ENCODE data around the gene SUPT3H.
"Not testable (repeated sequence)": the region's sequence is repeated elsewhere in the genome, so short reads cannot be mapped to it uniquely, and the experiment has no call there.

Gene SUPT3H

DNA sequence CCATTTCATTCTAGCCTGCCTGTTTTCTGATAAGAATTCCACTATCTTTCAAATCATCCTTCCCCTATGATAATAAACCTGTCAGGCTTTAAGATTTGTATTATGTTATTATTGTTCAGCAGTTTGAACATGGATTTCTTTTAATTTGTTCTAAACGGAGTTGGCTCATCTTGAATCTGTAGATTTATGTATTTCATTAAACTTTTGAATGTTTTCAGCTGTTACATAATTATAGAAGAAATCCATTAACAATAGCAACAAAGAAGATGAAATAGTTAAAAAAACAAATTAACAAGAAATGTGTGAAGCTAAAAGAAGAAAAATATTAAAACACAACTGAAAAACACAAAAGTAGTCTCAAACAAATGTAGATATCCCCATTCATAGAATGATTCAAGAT is 273.3 kb downstream of the SUPT3H start:
- no peak for DNase-seq

DNA sequence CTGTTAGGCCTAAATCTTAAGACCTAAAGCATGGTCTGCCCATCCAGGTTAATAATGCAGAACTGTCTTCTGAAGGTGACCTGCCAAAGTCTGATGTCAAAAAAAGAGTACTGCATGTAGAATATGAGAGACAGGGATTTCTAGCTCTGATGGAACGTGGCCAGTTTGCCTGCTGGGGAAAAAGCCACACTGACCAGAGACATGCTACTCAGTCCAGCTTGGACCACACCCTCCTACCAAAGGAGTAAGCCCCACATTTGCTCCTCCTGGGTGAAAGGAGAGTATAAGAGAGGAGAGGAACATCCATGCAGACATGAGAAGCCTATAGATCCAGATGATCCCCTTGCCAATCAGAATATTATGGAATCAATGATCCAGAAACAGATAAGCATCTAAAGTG is 279.5 kb downstream of the SUPT3H start:
- DNase-seq = no peak

DNA sequence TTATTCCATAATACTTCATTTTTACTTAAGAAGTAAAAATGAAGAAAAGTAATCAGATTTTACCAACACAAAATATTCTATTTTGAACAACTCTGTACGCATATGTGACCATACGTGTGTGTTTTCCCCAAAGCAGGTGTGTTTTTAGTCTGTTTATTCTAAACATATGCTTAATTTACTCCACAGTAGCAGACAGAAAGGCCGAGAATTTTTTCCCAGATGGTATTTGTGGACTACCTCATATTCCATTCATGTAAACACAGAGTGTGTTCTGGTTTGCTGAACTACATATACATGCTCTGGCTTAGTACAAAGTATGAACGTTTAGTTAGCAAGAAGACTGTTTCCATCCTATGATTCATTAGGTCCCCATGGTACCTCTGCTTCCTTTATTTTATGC is 282.9 kb downstream of the SUPT3H start:
- no peak for DNase-seq

DNA sequence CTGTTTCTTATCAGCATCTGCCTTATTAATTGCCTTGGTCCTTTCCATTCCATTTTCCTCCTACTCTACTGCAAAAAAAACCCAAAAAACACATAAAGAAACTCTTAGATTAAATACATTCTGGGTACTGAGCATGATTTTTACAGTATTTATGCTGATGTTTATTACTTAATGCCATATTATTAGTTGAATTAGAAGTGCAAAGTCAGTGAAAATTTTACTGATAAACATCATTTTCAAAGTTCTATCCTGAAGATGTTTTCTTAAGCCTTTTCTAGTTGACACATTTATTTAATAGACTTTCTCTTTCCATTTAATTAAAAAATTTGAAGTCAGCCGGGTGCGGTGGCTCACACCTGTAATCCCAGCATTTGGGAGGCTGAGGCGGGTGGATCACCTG is 285.6 kb downstream of the SUPT3H start:
- DNase-seq = no peak

DNA sequence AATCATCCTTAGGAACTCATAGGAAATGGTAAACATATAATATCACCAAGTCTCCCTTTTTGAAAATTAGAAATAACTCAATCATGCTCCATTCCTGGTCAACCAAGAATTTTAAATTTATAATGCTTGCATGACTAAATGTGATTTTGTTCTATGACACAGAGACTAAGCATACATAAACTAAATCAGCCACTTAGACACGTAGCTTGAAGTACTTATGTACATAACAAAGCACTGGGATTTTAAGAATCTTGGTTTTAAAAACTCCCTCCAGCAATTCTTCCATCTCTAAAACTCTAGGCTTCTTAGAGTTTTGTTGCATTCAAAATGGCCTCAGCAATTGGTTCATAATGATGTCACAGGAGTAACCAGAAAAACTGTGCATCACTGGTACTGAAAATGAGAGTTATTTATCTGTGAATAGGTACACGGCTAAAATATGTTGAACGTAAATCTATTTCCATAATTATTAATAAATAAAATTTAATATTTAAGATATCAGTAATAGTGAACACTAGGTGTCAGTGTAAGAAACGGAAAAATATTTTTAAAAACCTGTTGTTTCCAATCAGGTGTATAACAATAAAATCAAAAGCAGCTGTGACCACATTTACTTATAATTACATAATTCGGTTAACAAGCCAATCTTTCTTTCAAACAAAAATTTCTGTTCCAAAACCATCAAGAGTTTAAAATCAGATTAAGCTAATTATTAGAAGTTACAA is 291.2 kb downstream of the SUPT3H start:
- DNase-seq = no peak

DNA sequence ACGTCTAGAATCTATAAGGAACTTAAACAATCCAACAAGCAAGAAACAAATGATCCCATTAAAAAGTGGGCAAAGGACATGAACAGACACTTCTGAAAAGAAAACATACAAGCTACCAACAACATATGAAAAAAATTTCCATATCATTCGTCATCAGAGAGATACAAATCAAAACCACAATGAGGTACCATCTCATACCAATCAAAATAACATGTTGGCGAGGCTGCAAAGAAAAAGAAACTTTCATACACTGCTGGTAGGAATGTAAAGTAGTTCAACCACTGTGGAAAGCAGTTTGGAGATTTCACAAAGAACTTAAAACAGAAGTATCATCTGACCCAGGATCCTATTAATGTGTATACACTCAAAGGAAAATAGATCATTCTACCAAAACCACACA is 293.5 kb downstream of the SUPT3H start:
- DNase-seq = no peak

DNA sequence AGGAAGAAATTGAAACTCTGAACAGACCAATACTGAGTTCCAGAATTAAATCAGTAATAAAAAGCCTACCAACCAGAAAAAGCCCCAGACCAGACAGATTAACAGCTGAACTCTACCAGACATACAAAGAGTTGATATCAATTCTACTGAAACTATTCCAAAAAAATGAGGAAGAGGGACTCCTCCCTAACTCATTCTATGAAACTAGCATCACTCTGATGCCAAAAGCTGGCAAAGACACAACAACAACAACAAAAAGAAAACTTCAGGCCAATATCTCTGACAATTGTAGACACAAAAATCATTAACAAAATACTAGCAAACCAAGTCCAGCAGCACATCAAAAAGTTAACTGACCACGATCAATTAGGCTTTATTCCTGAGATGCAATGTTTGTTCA is 295.6 kb downstream of the SUPT3H start:
- no peak for DNase-seq

DNA sequence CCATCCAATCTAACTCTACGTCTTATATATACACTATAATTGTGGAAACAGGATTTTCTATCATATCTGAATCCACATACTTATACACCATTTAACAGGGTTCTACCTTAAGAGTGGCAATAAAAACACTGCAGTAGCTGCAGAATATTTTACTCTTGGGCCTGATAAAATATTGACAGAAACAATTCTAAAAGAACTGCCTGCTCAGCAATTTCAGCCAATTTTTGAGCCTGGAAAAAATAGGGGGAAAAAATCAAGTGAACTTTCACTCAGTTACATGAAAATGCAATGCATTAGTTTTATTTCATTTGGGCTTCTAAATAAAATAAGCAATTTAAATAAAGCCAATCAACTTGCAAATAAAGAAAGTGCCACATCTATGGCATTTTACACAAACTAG is 296.1 kb downstream of the SUPT3H start:
- DNase-seq = no peak

DNA sequence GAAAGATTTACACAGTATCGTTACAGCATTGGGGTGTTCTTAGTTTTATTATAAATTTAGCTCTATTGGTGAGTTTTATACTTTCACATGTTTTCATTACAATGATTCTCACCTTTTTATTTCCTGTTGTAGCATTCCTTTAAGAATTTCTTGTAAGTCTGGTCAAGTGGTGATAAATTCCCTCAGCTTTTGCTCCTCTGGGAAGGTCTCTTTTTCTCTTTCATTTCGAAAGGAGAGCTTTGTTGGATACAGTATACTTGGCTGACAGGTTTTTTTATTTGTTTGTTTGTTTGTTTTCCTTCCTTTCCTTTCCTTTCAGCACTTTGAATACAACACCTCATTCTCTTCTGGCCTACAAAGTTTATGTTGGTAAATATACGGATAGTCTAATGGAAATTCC is 299.3 kb downstream of the SUPT3H start:
- no peak for DNase-seq

DNA sequence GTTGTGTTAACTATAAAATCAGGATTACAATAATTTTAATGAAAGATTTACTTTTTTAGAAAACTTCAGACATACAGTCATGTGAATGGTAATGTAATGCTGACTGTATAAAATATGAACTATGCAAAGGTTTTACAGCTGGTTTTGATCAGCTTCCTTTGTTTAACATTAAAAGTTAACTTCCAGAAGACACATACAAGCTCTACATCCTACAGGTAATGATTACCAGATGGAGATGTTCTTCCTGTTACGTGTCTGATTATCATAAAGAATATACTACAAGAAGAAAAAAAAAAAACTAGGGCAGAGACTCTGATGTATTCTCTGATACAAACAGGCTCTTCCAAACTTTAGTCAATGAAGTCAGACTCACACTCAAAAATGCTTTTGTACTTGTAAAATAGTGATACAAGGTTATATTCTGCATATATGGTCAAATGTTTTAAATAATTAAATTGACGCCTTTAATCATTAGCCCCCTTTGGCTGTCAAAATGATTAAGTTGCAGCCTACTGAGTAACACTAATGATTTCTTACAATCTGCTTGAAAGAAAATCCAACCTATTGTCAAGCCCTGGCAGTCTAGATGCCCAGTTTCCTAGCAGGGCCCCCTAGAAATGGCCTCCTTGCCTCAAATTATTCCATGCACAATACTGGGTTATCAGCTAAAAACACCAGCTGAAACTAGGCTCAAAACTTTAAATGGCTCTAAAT is 301.4 kb downstream of the SUPT3H start:
- no peak for DNase-seq

DNA sequence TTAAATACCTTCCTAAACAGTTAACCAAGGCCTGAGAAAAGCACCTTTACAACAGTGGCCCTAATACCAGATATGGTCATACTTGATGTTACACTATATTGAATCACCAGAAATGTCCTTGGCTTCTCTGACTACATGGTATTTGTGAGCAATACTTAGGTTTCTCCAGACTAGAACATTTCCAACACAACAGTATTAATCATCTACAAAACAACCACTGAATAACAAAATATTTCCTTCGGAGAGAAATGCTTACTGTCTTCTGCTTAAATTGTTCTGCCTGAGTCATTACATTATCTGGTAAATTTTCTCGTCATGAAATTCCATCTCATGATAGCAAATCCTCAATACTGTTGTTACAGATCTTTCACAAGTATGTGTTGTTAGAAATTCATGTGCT is 302.5 kb downstream of the SUPT3H start:
- peak; percentile 59 for DNase-seq

DNA sequence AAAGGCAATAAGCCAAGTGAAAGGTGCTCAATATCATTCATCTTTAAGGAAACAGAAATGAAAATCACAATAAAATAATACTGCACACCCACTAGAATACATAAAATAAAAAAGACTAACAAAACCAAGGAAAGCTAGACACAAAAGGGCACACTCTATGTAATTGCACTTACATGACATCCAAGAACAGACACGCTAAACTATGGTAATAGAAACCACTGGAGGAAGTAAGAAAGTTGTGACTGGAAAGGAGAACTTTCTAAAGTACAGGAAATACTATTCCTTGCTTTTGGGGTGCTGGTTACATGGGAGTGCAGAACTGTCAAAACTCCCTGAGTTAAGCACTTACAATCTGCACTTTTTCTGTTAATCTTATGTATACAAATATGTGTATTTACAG is 303.3 kb downstream of the SUPT3H start:
- DNase-seq = no peak

DNA sequence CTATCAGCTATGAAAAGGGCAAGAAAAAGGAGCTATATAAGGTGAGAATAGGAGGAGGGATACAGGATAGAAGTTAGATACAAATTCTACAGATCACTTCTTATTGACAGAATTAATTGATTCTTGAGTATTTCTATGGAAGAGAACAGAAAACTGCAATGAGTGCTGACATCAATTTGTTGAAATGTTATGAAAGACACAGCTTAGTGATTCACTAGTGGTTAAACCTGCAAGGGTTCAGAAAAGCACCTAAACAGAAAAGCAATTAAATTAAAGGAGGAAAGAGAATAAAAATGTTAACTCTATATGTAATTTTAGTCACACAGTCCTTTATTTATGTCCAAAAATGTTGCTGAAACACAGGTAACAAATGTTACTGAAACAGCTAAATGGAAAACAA is 304.0 kb downstream of the SUPT3H start:
- no peak for DNase-seq

DNA sequence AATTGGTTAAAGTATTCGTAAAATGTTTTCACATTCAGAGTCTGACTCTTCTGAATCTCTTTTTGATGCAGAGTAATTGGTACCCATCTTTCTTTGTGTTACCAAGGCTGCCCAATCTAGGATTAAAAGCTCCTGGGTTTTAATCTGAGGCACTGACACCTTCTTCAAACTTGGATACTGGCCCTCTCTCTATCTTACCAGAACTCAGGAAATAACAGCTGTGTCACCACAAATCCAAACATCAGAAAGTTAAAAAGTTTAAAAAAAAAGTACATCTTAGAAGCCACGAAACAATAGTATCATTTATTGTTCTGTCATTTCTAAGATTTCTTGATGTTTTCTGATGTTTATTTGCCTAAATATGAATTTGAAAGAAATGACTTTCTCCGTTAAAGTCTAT is 305.1 kb downstream of the SUPT3H start:
- no peak for DNase-seq

DNA sequence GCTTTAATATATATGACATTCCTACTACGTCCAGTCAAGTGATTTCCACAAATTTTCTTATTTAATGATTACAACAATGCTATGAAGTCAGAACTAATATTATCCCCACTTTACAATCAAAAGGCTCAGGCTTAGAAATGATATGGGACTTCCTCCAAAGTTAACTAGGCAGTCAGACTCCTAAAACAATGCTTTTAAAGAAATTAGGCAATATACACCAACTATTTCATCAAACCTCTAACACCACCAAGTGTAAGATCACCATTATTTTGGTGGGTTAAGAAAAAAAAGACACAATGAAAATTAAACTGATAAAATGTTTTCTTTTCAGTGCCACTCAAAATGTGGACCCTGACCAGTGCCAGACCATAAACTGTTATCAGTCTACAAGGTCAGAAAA is 305.7 kb downstream of the SUPT3H start:
- DNase-seq = no peak

DNA sequence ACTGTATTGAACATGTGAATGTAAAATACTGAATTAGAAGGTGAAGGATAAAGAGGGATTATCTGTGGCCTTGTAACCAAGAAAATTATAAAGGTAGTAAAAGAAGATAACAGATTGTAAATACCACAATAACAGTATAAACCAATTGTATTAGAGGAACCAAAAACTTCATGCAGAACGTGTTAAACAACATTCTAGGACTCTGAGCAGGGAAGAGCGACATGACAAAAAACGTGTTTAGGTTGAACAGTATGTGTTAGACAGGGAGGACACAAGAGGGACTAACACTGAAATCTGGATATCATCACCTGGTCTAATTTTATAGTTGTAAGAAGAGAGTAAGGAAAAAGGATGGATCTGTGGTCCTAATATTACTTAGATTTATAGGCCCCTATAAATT is 308.6 kb downstream of the SUPT3H start:
- DNase-seq = no peak

DNA sequence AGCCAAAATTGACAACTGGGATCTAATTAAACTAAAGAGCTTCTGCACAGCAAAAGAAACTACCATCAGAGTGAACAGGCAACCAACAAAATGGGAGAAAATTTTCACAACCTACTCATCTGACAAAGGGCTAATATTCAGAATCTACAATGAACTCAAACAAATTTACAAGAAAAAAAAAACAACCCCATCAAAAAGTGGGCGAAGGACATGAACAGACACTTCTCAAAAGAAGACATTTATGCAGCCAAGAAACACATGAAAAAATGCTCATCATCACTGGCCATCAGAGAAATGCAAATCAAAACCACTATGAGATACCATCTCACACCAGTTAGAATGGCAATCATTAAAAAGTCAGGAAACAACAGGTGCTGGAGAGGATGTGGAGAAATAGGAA is 310.3 kb downstream of the SUPT3H start:
- DNase-seq = not testable (repeated sequence)

DNA sequence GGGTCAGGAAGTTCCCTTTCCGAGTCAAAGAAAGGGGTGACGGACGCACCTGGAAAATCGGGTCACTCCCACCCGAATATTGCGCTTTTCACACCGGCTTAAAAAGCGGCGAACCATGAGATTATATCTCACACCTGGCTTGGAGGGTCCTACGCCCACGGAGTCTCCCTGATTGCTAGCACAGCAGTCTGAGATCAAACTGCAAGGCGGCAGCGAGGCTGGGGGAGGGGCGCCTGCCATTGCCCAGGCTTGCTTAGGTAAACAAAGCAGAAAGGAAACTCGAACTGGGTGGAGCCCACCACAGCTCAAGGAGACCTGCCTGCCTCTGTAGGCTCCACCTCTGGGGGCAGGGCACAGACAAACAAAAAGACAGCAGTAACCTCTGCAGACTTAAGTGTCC is 315.1 kb downstream of the SUPT3H start:
- not testable (repeated sequence) for DNase-seq

DNA sequence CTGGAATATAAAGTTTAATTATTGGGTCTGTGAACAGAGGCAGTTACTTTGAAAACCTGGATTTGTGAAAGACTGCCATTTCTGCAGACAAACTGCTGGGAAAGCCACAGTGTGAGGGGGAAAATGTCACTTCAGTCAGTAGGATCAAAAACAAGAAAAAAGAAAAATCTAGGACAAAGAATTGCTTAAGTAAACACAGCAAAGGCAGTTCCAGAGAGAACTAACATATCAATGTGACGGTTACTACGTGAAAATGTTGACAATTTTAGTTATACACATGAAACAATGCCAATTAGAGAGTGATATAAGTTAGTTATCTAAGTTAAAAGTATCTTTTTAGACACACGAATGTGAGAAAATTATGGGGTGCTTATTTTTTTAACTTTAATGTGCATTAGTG is 320.0 kb downstream of the SUPT3H start:
- DNase-seq = no peak

DNA sequence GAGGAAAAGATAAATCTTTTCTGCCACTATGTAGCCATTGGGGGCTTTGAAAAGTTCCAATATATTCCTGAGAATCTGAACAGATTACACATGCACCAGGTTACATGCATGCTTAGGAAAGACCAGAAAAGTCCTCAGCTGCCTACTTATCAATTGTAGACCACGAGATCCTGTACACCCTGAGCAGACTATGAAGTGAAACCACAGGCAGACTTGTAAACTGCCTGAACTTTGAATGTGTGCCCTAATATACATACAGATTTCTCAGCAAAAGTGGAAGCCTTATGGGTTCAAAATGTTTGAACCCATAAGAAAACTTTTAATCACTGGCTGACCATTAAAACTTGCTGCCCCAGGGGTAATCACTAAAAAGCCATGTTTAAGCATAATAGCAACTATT is 323.1 kb downstream of the SUPT3H start:
- DNase-seq = no peak

DNA sequence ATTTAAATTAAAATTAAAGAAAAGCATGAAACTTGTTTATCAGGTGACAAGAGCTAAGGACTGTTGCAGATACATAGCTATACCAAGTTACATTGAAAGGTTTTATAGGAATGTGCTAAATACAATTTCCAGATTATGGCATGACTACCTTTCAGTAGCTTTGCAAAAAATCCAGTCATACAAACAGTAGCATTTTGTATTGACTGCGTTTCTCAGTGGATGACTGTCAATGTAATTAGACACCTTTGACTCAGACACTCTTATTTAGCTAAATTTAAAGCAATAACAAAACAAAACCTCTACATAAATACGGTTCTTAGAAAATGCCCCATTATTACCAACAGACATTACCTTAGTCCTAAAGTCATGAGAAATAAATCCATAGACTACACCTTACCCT is 325.4 kb downstream of the SUPT3H start:
- DNase-seq = no peak

DNA sequence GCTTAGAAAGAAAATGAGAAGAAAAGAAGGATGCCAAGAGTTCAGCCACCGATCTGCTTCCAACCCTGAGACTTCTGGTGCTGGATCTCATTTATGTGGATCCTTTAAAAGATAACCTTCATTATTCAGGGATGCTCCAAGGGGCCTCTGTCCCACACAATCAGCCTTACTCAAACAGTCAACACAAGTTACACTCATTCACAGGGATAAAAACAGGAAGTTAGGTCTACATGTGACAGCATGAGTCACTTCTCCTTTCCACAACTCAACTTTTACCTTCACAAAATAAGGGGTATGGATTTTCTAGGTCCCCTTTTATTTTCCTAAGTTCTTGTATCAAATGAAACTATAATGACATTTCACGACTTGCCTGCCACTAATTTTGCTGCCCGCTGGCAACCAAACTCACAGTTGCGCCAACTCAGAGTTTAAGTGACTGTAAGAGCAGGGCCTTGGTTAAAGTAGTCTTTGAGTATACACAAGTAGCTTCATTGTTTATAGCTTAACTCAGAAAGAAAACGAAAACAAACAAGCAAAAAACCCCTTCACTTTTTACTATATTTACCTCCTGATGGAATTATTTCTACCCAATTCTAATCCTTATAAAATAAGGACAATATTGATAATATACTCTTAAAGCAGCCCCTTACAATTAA is 328.4 kb downstream of the SUPT3H start:
- DNase-seq = no peak

DNA sequence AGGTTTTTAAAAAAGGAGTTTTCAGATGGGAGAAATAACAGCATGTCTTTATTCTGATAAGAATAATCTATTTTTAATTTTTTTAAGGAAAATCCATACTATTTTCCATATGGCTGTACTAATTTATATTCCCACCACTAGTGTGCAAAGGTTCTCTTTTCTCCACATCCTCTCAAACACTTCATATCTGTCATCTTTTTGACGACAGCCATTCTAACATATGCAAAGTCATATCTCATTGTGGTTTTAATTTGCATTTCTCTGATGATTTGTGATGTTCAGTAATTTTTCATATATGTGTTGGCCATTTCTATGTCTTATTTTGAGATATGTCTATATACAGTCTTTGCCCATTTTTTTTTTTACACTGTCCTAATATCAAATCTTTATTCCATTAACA is 330.2 kb downstream of the SUPT3H start:
- DNase-seq = no peak

DNA sequence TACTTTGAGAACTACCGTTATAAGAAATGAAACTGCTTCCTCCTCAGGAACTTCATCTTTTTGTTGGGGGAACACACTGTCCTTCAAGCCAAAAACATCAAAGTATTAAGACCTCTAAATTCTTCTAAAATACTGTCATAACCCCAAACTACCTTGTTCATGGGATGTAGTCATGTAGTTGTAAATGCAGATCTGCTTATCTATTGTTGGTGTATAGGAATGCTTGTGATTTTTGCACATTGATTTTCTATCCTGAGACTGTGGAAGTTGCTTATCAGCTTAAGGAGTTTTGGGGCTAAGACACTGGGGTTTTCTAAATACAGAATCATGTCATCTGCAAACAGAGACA is 332.5 kb downstream of the SUPT3H start:
- no peak for DNase-seq

Data from amniotic stem cell (primary cell).